Hepatocyte (in vitro differentiated cells): ENCODE data around the gene TRAF7. TPM values are rescaled to one million over a fixed set of nuclear protein-coding genes. Genes with fewer than 3 reads are reported as not detected.

Source experiments
- DNase-seq: peaks from one replicate; pipeline ENCODE4 v3.0.0-alpha.2; 2016; ENCODE audit warnings: low spot score
- H2AFZ ChIP-seq: fragments of 200-600 bp; sonication (generic); 2 replicates; pipeline ENCODE4 v1.6.0; 2016; ENCODE audit warnings: antibody characterized with exemption, mild to moderate bottlenecking
- H3K27ac ChIP-seq: fragments of 200-600 bp; sonication (generic); 2 replicates; pipeline ENCODE4 v1.5.1; 2016; ENCODE audit warnings: mild to moderate bottlenecking
- H3K27me3 ChIP-seq: fragments of 200-600 bp; sonication (generic); 2 replicates; pipeline ENCODE4 v1.6.1; 2016
- H3K36me3 ChIP-seq: fragments of 200-600 bp; sonication (generic); replicated peaks from 2 replicates; pipeline ENCODE4 v1.5.1; 2016; ENCODE audit warnings: low read depth; ENCODE audit not compliant: insufficient read depth
- H3K4me1 ChIP-seq: fragments of 200-600 bp; sonication (generic); 2 replicates; pipeline ENCODE4 v1.5.1; 2016; ENCODE audit warnings: mild to moderate bottlenecking, moderate library complexity; ENCODE audit not compliant: insufficient read depth
- H3K4me2 ChIP-seq: fragments of 200-600 bp; sonication (generic); 2 replicates; pipeline ENCODE4 v1.6.0; 2016
- H3K4me3 ChIP-seq: fragments of 200-600 bp; sonication (generic); 2 replicates; pipeline ENCODE4 v1.5.1; 2016; ENCODE audit warnings: mild to moderate bottlenecking
- H3K79me2 ChIP-seq: fragments of 200-600 bp; sonication (generic); 2 replicates; pipeline ENCODE4 v1.6.0; 2017; ENCODE audit warnings: mild to moderate bottlenecking
- H3K9me2 ChIP-seq: fragments of 200-600 bp; sonication (generic); replicated peaks from 2 replicates; pipeline ENCODE4 v1.6.0; 2017; ENCODE audit warnings: mild to moderate bottlenecking; ENCODE audit not compliant: insufficient read depth
- H3K9me3 ChIP-seq: fragments of 200-600 bp; sonication (generic); 2 replicates; pipeline ENCODE4 v1.5.1; 2016; ENCODE audit warnings: low read depth, mild to moderate bottlenecking
- H4K20me1 ChIP-seq: fragments of 200-600 bp; sonication (generic); 2 replicates; pipeline ENCODE4 v1.6.0; 2016; ENCODE audit warnings: mild to moderate bottlenecking; ENCODE audit not compliant: insufficient read depth, poor library complexity, severe bottlenecking
- EZH2 ChIP-seq: fragments of 200-600 bp; sonication (generic); IDR thresholded peaks from 2 replicates; pipeline ENCODE4 v1.6.1; 2016; ENCODE audit warnings: antibody characterized with exemption, mild to moderate bottlenecking, borderline replicate concordance
- EZH2phosphoT487 ChIP-seq: fragments of 200-600 bp; sonication (generic); IDR thresholded peaks from one replicate; pipeline ENCODE4 v1.6.1; 2018; ENCODE audit warnings: antibody characterized with exemption, mild to moderate bottlenecking, low read depth, moderate library complexity; ENCODE audit not compliant: unreplicated experiment, severe bottlenecking
- WGBS: methylation state at CpG from one replicate; pipeline ENCODE4 v1.1.6; 2016; ENCODE audit warnings: low lambda C conversion rate; ENCODE audit errors: missing lambda C conversion rate; 5-methylcytosine and 5-hydroxymethylcytosine counted together
- polyA plus RNA-seq: library from polyadenylated mRNA; unstranded; fragments of >200 nt; fragmentation: Nextera tagmentation; extraction: Ambion mirVana; gene quantifications from 2 replicates; pipeline ENCODE4 v1.2.1, GENCODE V29; 2016
- total RNA-seq: library from RNA; depleted of rRNA; stranded (reverse); fragments of >200 nt; gene quantifications from 2 replicates; pipeline ENCODE4 v1.2.3, GENCODE V29; 2014
- TF ChIP-seq, protein P1 (sequence below): fragments of 200-600 bp; sonication (generic); IDR thresholded peaks from 2 replicates; pipeline ENCODE4 v1.5.1; 2016; ENCODE audit warnings: antibody characterized with exemption, mild to moderate bottlenecking; ENCODE audit not compliant: poor library complexity

Gene TRAF7
- total and polyA plus RNA-seq, 2 experiments from 2014 or later = 37.4 to 55.1 TPM

GRCh38 chr16:2186505-2186904 lies 30.9 kb downstream of the TRAF7 start:
- H3K9me3 ChIP-seq = no peaks in the 10 kb centered on the region
- H3K4me3 ChIP-seq = no peak overlapping the region
- H3K4me2 ChIP-seq = no peak overlapping the region
- no peaks in the 10 kb centered on the region for H3K79me2 ChIP-seq
- no peaks in the 10 kb centered on the region for H3K4me1 ChIP-seq
- WGBS = 92% methylated on average over 15 of the region's 20 CpGs
- no peaks in the 10 kb centered on the region for H4K20me1 ChIP-seq
- no peak overlapping the region for H2AFZ ChIP-seq
- no peaks in the 10 kb centered on the region for H3K36me3 ChIP-seq
- no peaks in the 10 kb centered on the region for H3K27me3 ChIP-seq
- DNase-seq = no peak
- TF ChIP-seq EZH2 (no peak), EZH2phosphoT487 (no peak)
- TF ChIP-seq, protein P1, sequence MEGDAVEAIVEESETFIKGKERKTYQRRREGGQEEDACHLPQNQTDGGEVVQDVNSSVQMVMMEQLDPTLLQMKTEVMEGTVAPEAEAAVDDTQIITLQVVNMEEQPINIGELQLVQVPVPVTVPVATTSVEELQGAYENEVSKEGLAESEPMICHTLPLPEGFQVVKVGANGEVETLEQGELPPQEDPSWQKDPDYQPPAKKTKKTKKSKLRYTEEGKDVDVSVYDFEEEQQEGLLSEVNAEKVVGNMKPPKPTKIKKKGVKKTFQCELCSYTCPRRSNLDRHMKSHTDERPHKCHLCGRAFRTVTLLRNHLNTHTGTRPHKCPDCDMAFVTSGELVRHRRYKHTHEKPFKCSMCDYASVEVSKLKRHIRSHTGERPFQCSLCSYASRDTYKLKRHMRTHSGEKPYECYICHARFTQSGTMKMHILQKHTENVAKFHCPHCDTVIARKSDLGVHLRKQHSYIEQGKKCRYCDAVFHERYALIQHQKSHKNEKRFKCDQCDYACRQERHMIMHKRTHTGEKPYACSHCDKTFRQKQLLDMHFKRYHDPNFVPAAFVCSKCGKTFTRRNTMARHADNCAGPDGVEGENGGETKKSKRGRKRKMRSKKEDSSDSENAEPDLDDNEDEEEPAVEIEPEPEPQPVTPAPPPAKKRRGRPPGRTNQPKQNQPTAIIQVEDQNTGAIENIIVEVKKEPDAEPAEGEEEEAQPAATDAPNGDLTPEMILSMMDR = no peak
- no peak overlapping the region for H3K27ac ChIP-seq
- H3K9me2 ChIP-seq = no peaks in the 10 kb centered on the region

GRCh38 chr16:2187212-2187611 lies 31.6 kb downstream of the TRAF7 start:
- H3K4me1 ChIP-seq = no peaks in the 10 kb centered on the region
- H3K27me3 ChIP-seq = no peaks in the 10 kb centered on the region
- no peak for TF ChIP-seq EZH2
- no peak for TF ChIP-seq EZH2phosphoT487
- TF ChIP-seq, protein P1 = no peak
- H3K9me3 ChIP-seq = no peaks in the 10 kb centered on the region
- DNase-seq = no peak
- H3K4me3 ChIP-seq = no peak overlapping the region
- no peaks in the 10 kb centered on the region for H3K9me2 ChIP-seq
- H3K79me2 ChIP-seq = no peaks in the 10 kb centered on the region
- no peaks in the 10 kb centered on the region for H4K20me1 ChIP-seq
- no peak overlapping the region for H3K27ac ChIP-seq
- no peak overlapping the region for H2AFZ ChIP-seq
- WGBS = 90% methylated on average over 17 of the region's 17 CpGs
- H3K4me2 ChIP-seq = no peak overlapping the region
- no peaks in the 10 kb centered on the region for H3K36me3 ChIP-seq

- Histone ChIP-seq H3K4me2 (no peak overlapping the region), H3K4me1 (no peaks in the 10 kb centered on the region), H3K36me3 (no peaks in the 10 kb centered on the region), H3K9me3 (no peaks in the 10 kb centered on the region), H3K27ac (no peak overlapping the region), H4K20me1 (no peaks in the 10 kb centered on the region), H3K4me3 (no peak overlapping the region), H3K27me3 (no peaks in the 10 kb centered on the region), H3K79me2 (no peaks in the 10 kb centered on the region), H3K9me2 (no peaks in the 10 kb centered on the region), H2AFZ (no peak overlapping the region)
- TF ChIP-seq EZH2phosphoT487 (no peak), EZH2 (no peak)
- TF ChIP-seq, protein P1 = no peak
- no peak for DNase-seq
- WGBS = 92% methylated on average over 7 of the region's 8 CpGs
Measured at GRCh38 chr16:2188395-2188794, 32.8 kb downstream of the TRAF7 start.
